Central memory CD8-positive, alpha-beta T cell (primary cell): ENCODE results near the gene GLCE.

Source experiments
- ATAC-seq: fragments of 150-1000 bp; cut with Tn5 transposase; replicated peaks from 2 replicates; pipeline ENCODE4 v1.10.0; 2022; ENCODE audit warnings: mild to moderate bottlenecking, moderate FRiP score, moderate number of reproducible peaks; ENCODE audit not compliant: poor library complexity, severe bottlenecking; ENCODE audit errors: extremely low read depth
- DNase-seq, 2 donors: peaks; one replicate each; pipeline ENCODE4 v3.0.0; 2021; ENCODE audit warnings: low spot score in 2 of 2
- H3K27ac Mint-ChIP-seq: one replicate; pipeline ENCODE4 v1.8.0; 2022; ENCODE audit warnings: low read depth, mild to moderate bottlenecking, moderate library complexity, mixed read lengths
- H3K27me3 Mint-ChIP-seq: one replicate; pipeline ENCODE4 v1.8.0; 2022; ENCODE audit warnings: mixed read lengths
- H3K36me3 Mint-ChIP-seq: one replicate; pipeline ENCODE4 v1.8.0; 2022; ENCODE audit warnings: mild to moderate bottlenecking, moderate library complexity, mixed read lengths; ENCODE audit not compliant: insufficient read depth
- H3K4me1 Mint-ChIP-seq: one replicate; pipeline ENCODE4 v1.8.0; 2022; ENCODE audit warnings: mixed read lengths
- H3K4me3 Mint-ChIP-seq: one replicate; pipeline ENCODE4 v1.8.0; 2022; ENCODE audit warnings: mild to moderate bottlenecking, moderate library complexity, mixed read lengths
- H3K9me3 Mint-ChIP-seq: one replicate; pipeline ENCODE4 v1.8.0; 2022; ENCODE audit warnings: mixed read lengths

Gene GLCE

GRCh38 chr15:69154078-69154477, 6.4 kb upstream of the GLCE start:
- Mint-ChIP-seq H3K4me3 (no peak overlapping the region), H3K36me3 (peaks cover 2% of the 10 kb centered on the region), H3K27me3 (peaks cover 61% of the 10 kb centered on the region), H3K4me1 (no peaks in the 10 kb centered on the region), H3K9me3 (no peaks in the 10 kb centered on the region), H3K27ac (no peak overlapping the region)
- DNase-seq (no peak), ATAC-seq (no peak)

GRCh38 chr15:69154684-69155083, 5.8 kb upstream of the GLCE start:
- DNase-seq (no peak), ATAC-seq (no peak)
- no peak overlapping the region for H3K27ac Mint-ChIP-seq
- peaks cover 1% of the 10 kb centered on the region for H3K4me1 Mint-ChIP-seq
- no peak overlapping the region for H3K4me3 Mint-ChIP-seq
- H3K36me3 Mint-ChIP-seq = peaks cover 2% of the 10 kb centered on the region
- no peaks in the 10 kb centered on the region for H3K9me3 Mint-ChIP-seq
- H3K27me3 Mint-ChIP-seq = peaks cover 55% of the 10 kb centered on the region

- DNase-seq (no peak), ATAC-seq (no peak)
- Mint-ChIP-seq H3K4me1 (peaks cover 17% of the 10 kb centered on the region), H3K27ac (no peak overlapping the region), H3K27me3 (peaks cover 34% of the 10 kb centered on the region), H3K9me3 (no peaks in the 10 kb centered on the region), H3K36me3 (peaks cover 18% of the 10 kb centered on the region), H3K4me3 (no peak overlapping the region)
These were observed 3.6 kb upstream of the GLCE start for GRCh38 chr15:69156736-69157381.

- Mint-ChIP-seq H3K4me3 (no peak overlapping the region), H3K9me3 (no peaks in the 10 kb centered on the region), H3K36me3 (peaks cover 20% of the 10 kb centered on the region), H3K4me1 (peaks cover 21% of the 10 kb centered on the region), H3K27ac (no peak overlapping the region), H3K27me3 (peaks cover 19% of the 10 kb centered on the region)
- no peak for DNase-seq
- ATAC-seq = no peak
These were observed 2.1 kb upstream of the GLCE start for GRCh38 chr15:69158201-69158842.

GRCh38 chr15:69158843-69159240, 1.6 kb upstream of the GLCE start:
- H3K27ac Mint-ChIP-seq = no peak overlapping the region
- H3K4me1 Mint-ChIP-seq = peaks cover 21% of the 10 kb centered on the region
- H3K4me3 Mint-ChIP-seq = peak overlapping the region; percentile 96
- H3K36me3 Mint-ChIP-seq = peaks cover 20% of the 10 kb centered on the region
- ATAC-seq (no peak), DNase-seq (no peak)
- no peaks in the 10 kb centered on the region for H3K9me3 Mint-ChIP-seq
- H3K27me3 Mint-ChIP-seq = peaks cover 14% of the 10 kb centered on the region

- Mint-ChIP-seq H3K9me3 (no peaks in the 10 kb centered on the region), H3K4me3 (peak overlapping the region; percentile 96), H3K36me3 (peaks cover 20% of the 10 kb centered on the region), H3K27me3 (peaks cover 4% of the 10 kb centered on the region), H3K4me1 (peaks cover 21% of the 10 kb centered on the region), H3K27ac (peak overlapping the region; percentile 88)
- ATAC-seq (no peak), DNase-seq (no peak)
These were observed 662 bp upstream of the GLCE start for GRCh38 chr15:69159805-69160140.

GRCh38 chr15:69161079-69161877, 843 bp downstream of the GLCE start:
- peak overlapping the region; percentile 88 for H3K27ac Mint-ChIP-seq
- peak overlapping the region; percentile 96 for H3K4me3 Mint-ChIP-seq
- H3K9me3 Mint-ChIP-seq = no peaks in the 10 kb centered on the region
- DNase-seq (peak in 1 of 2 donors; percentile 14), ATAC-seq (peak; percentile 13)
- H3K36me3 Mint-ChIP-seq = peaks cover 20% of the 10 kb centered on the region
- peaks cover 30% of the 10 kb centered on the region for H3K4me1 Mint-ChIP-seq
- H3K27me3 Mint-ChIP-seq = no peaks in the 10 kb centered on the region

GRCh38 chr15:69161878-69162213, 1.4 kb downstream of the GLCE start:
- Mint-ChIP-seq H3K4me1 (peaks cover 30% of the 10 kb centered on the region), H3K4me3 (peak overlapping the region; percentile 96), H3K9me3 (no peaks in the 10 kb centered on the region), H3K36me3 (peaks cover 20% of the 10 kb centered on the region), H3K27me3 (no peaks in the 10 kb centered on the region), H3K27ac (peak overlapping the region; percentile 88)
- no peak for DNase-seq
- ATAC-seq = no peak

GRCh38 chr15:69163141-69163669, 2.8 kb downstream of the GLCE start:
- no peak overlapping the region for H3K27ac Mint-ChIP-seq
- ATAC-seq (no peak), DNase-seq (no peak)
- no peaks in the 10 kb centered on the region for H3K9me3 Mint-ChIP-seq
- no peaks in the 10 kb centered on the region for H3K27me3 Mint-ChIP-seq
- no peak overlapping the region for H3K4me3 Mint-ChIP-seq
- peaks cover 30% of the 10 kb centered on the region for H3K4me1 Mint-ChIP-seq
- H3K36me3 Mint-ChIP-seq = peaks cover 20% of the 10 kb centered on the region

GRCh38 chr15:69164807-69165636, 4.6 kb downstream of the GLCE start:
- H3K4me1 Mint-ChIP-seq = peaks cover 26% of the 10 kb centered on the region
- no peak overlapping the region for H3K4me3 Mint-ChIP-seq
- ATAC-seq (no peak), DNase-seq (no peak)
- no peak overlapping the region for H3K27ac Mint-ChIP-seq
- H3K9me3 Mint-ChIP-seq = no peaks in the 10 kb centered on the region
- peaks cover 16% of the 10 kb centered on the region for H3K36me3 Mint-ChIP-seq
- H3K27me3 Mint-ChIP-seq = no peaks in the 10 kb centered on the region

GRCh38 chr15:69165637-69166025, 5.2 kb downstream of the GLCE start:
- DNase-seq (no peak), ATAC-seq (no peak)
- H3K27ac Mint-ChIP-seq = no peak overlapping the region
- no peaks in the 10 kb centered on the region for H3K27me3 Mint-ChIP-seq
- peaks cover 12% of the 10 kb centered on the region for H3K36me3 Mint-ChIP-seq
- no peaks in the 10 kb centered on the region for H3K9me3 Mint-ChIP-seq
- peaks cover 25% of the 10 kb centered on the region for H3K4me1 Mint-ChIP-seq
- H3K4me3 Mint-ChIP-seq = no peak overlapping the region

- no peak for DNase-seq
These were observed 6.9 kb downstream of the GLCE start for GRCh38 chr15:69167218-69167846.

More at GRCh38 chr15:69167218-69167846, 6.9 kb downstream of the GLCE start:
- ATAC-seq = no peak
- Mint-ChIP-seq H3K36me3 (no peaks in the 10 kb centered on the region), H3K27ac (no peak overlapping the region), H3K4me3 (no peak overlapping the region), H3K4me1 (peaks cover 9% of the 10 kb centered on the region), H3K9me3 (no peaks in the 10 kb centered on the region), H3K27me3 (no peaks in the 10 kb centered on the region)
